ENCODE data around the gene PRAF2. TPM values are rescaled to one million over a fixed set of nuclear protein-coding genes. Genes with fewer than 3 reads are reported as not detected.

The PRAF2 gene
- 10 to 100 TPM; 19.2 to 32.9 (median 22.1) TPM for total RNA-seq

- H3K36me3 ChIP-seq: no peaks in the 10 kb centered on the region
- intact Hi-C loops (cut with DNase I): no loop called here
- peak in 1 of 2 donors; percentile 60 for TF ChIP-seq POLR2A (IDR thresholded peaks at IDR 0.05)
- no peak for TF ChIP-seq CTCF (IDR thresholded peaks at IDR 0.05)
- DNase-seq: peak; percentile 93
- peaks cover 0 to 15% of the 10 kb centered on the region in 2 donors for H3K4me1 ChIP-seq
- peak within 1 kb of the TSS; percentile 58 to 70 (median 59) for H3K27ac ChIP-seq
- no peaks in the 10 kb centered on the region for H3K9me3 ChIP-seq
- H3K4me3 ChIP-seq (replicated peaks in 1 of 3): peak within 1 kb of the TSS in 1 of 3 donors; percentile 28
- WGBS, 2 donors: 1 to 15% methylated on average over 7 to 8 of the region's 61 CpGs
- H3K27me3 ChIP-seq: no peaks in the 10 kb centered on the region
Observed at GRCh38 chrX:49073601-49074575, at the start of gene PRAF2. Gene PRAF2 (minus strand): TSS chrX:49074002. CDS start chrX:49073987, 15 bp downstream.

- intact Hi-C loops (cut with DNase I): no loop called here
- TF ChIP-seq POLR2A (IDR thresholded peaks at IDR 0.05) (no peak), CTCF (IDR thresholded peaks at IDR 0.05) (no peak)
- Histone ChIP-seq H3K27me3 (no peaks in the 10 kb centered on the region), H3K27ac (no peak overlapping the region), H3K4me1 (peaks cover 4 to 6% of the 10 kb centered on the region in 2 donors), H3K36me3 (peaks cover 0 to 7% of the 10 kb centered on the region in 2 donors), H3K4me3 (replicated peaks in 1 of 3) (peak overlapping the region in 1 of 3 donors; percentile 54), H3K9me3 (no peaks in the 10 kb centered on the region)
- 76 to 100% methylated on average over 3 to 5 of the region's 5 CpGs for WGBS, 2 donors
- DNase-seq: no peak
Observed at GRCh38 chrX:49122499-49122898, 48.7 kb upstream of the PRAF2 start.

- DNase-seq: no peak
- no peaks in the 10 kb centered on the region for H3K27me3 ChIP-seq
- intact Hi-C loops (cut with DNase I): no loop called here
- H3K27ac ChIP-seq: no peak overlapping the region
- TF ChIP-seq CTCF (IDR thresholded peaks at IDR 0.05) (no peak), POLR2A (IDR thresholded peaks at IDR 0.05) (no peak)
- no peak overlapping the region for H3K4me3 ChIP-seq (replicated peaks in 1 of 3)
- WGBS, 2 donors: 70 to 74% methylated on average over 1 of the region's 1 CpG
- peaks cover 4 to 6% of the 10 kb centered on the region in 2 donors for H3K4me1 ChIP-seq
- H3K9me3 ChIP-seq: no peaks in the 10 kb centered on the region
- H3K36me3 ChIP-seq: peaks cover 2 to 10% of the 10 kb centered on the region in 2 donors
Observed at GRCh38 chrX:49120091-49120490, 46.3 kb upstream of the PRAF2 start.

GRCh38 chrX:49117581-49117980 is 43.8 kb upstream of the PRAF2 start:
- intact Hi-C loops (cut with DNase I): no loop called here
- H3K4me1 ChIP-seq: peaks cover under 1 to 3% of the 10 kb centered on the region in 2 donors
- H3K9me3 ChIP-seq: no peaks in the 10 kb centered on the region
- H3K4me3 ChIP-seq (replicated peaks in 1 of 3): no peak overlapping the region
- DNase-seq: no peak
- H3K27me3 ChIP-seq: no peaks in the 10 kb centered on the region
- 80 to 81% methylated on average over 6 of the region's 6 CpGs for WGBS, 2 donors
- TF ChIP-seq CTCF (IDR thresholded peaks at IDR 0.05): no peak
- no peak for TF ChIP-seq POLR2A (IDR thresholded peaks at IDR 0.05)
- H3K36me3 ChIP-seq: peaks cover 9 to 10% of the 10 kb centered on the region in 2 donors
- no peak overlapping the region for H3K27ac ChIP-seq

GRCh38 chrX:49116716-49117115 is 42.9 kb upstream of the PRAF2 start:
- H3K9me3 ChIP-seq: no peaks in the 10 kb centered on the region
- intact Hi-C loops (cut with DNase I): no loop called here
- H3K4me1 ChIP-seq: no peaks in the 10 kb centered on the region
- DNase-seq: no peak
- H3K27me3 ChIP-seq: no peaks in the 10 kb centered on the region
- no peak overlapping the region for H3K27ac ChIP-seq
- 94 to 100% methylated on average over 2 to 5 of the region's 5 CpGs for WGBS, 2 donors
- no peak for TF ChIP-seq CTCF (IDR thresholded peaks at IDR 0.05)
- no peak for TF ChIP-seq POLR2A (IDR thresholded peaks at IDR 0.05)
- peaks cover 9 to 16% of the 10 kb centered on the region in 2 donors for H3K36me3 ChIP-seq
- no peak overlapping the region for H3K4me3 ChIP-seq (replicated peaks in 1 of 3)
